Ovary (tissue), 9 donors: ENCODE measurements around the gene DCAF15. TPM values are rescaled to one million over a fixed set of nuclear protein-coding genes. Genes with fewer than 3 reads are reported as not detected.

Experiments
- DNase-seq, 5 donors: peaks; one replicate each; pipeline ENCODE4 v3.0.0-alpha.2; 2019 to 2020
- H3K27ac ChIP-seq, 2 donors: fragments of 200-600 bp; one replicate each; pipeline versions ENCODE4 v1.5.1 to v1.8.0; 2019 to 2022
- H3K27me3 ChIP-seq: fragments of 200-600 bp; one replicate; pipeline ENCODE4 v1.8.0; 2022
- H3K36me3 ChIP-seq: fragments of 200-600 bp; sonication (generic); one replicate; pipeline ENCODE4 v1.5.1; 2019
- H3K4me1 ChIP-seq: one replicate; pipeline ENCODE4 v1.8.1; 2013; ENCODE audit warnings: mild to moderate bottlenecking, moderate library complexity; ENCODE audit not compliant: insufficient read depth
- H3K4me3 ChIP-seq: fragments of 200-600 bp; sonication (generic); one replicate; pipeline ENCODE4 v1.5.1; 2017
- H3K9me3 ChIP-seq, 2 donors: fragments of 200-600 bp in 1 of 2; sonication (generic) in 1 of 2; one replicate each; pipeline versions ENCODE4 v1.5.1 to v1.8.1; 2013 to 2019; ENCODE audit warnings: mild to moderate bottlenecking in 1 of 2, moderate library complexity in 1 of 2
- EP300 ChIP-seq: sonication (generic); formaldehyde crosslinking; IDR thresholded peaks from one replicate; pipeline ENCODE4 v1.6.1; 2017; ENCODE audit warnings: antibody characterized with exemption
- POLR2A ChIP-seq: fragments of 450-650 bp; IDR thresholded peaks from one replicate; pipeline ENCODE4 v1.6.1; 2017; ENCODE audit warnings: antibody characterized with exemption, mild to moderate bottlenecking, moderate library complexity
- whole genome bisulfite sequencing, 3 donors: extraction: QIAGEN DNeasy Blood & Tissue Kit in 1 of 3; methylation state at CpG; one replicate each; pipeline versions ENCODE4 v1.1.5 to v1.1.7; 2013 to 2017; 5-methylcytosine and 5-hydroxymethylcytosine counted together
- intact Hi-C, 4 donors: fragments of 100-400 bp; cut with DNase I; formaldehyde crosslinking; loops; one replicate each; pipeline versions ENCODE4 v1.11.0 to v1.15.1; 2022 to 2023
- polyA plus RNA-seq, 2 donors: library from polyadenylated mRNA; stranded (reverse); fragments of 200-250 nt in 1 of 2; fragments of 350-450 nt in 1 of 2; fragmentation: Illumina TruSeq in 1 of 2; extraction: RNeasy Lipid Tissue Mini Kit (QIAGEN cat#74804) in 1 of 2; gene quantifications; one replicate each; pipeline ENCODE4 v1.2.3, GENCODE V29; 2013 to 2014
- total RNA-seq, 7 donors: library from RNA; depleted of rRNA in 2 of 7; stranded (reverse); fragments of >200 nt in 2 of 7; fragmentation: NEBNext Ultra II Directional in 3 of 7; extraction: Animal tissue kit (Norgen Biotek cat#: 25700) in 3 of 7; gene quantifications; one replicate each; pipeline versions ENCODE4 v1.1.0 to v1.2.4, GENCODE V29; 2016 to 2023
- TF ChIP-seq, protein P1 (sequence below), 3 donors: fragments of 450-650 bp in 2 of 3; fragments of 200-600 bp in 1 of 3; IDR thresholded peaks; one replicate each; pipeline versions ENCODE4 v1.5.1 to v1.8.0; 2016 to 2022; ENCODE audit warnings: antibody characterized with exemption in 3 of 3, mild to moderate bottlenecking in 1 of 3
- donor health status: DM: no; HTN: no; CAD: no; lungs with moderate emphysema.
- donor health status: DM: no; HTN: no; CAD: no.
- donor health status: Bipolar disorder and iron deficiency.
- donor health status: DM: yes; HTN: yes; CAD: no.
- donor health status: DM: no; HTN: no; CAD: no.
- donor health status: DM: yes; HTN: yes; CAD: no.

The DCAF15 gene
- total and polyA plus RNA-seq, 9 donors = 5.0 to 29.1 (median 23.4) TPM

DNA sequence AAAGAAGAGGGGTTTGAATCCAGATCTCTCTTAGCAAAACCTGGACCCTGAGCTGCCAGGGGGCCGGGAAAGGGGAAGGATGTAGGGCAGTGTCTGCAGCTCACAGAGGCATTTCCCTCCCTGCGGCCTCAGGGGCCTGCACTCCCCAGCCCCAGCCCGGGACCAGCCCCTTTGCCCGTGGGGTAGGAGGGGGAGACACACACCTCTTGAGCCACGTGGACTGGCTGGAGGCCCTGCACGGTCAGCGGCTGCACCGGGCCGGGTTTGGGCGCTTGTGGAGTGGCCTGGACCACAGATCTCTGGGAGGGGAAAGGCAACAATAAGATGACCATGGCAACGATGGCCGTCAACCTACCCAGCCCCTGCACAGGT, 26.9 kb downstream of the DCAF15 start:
- H3K27ac ChIP-seq = peak overlapping the region; percentile 62 to 75
- no peaks in the 10 kb centered on the region for H3K27me3 ChIP-seq
- H3K36me3 ChIP-seq = no peaks in the 10 kb centered on the region
- intact Hi-C loops = no loop called here
- H3K9me3 ChIP-seq = no peaks in the 10 kb centered on the region
- DNase-seq = peak in 2 of 5 donors; percentile 44 to 55
- peaks cover 5% of the 10 kb centered on the region for H3K4me1 ChIP-seq
- no peak for TF ChIP-seq POLR2A
- TF ChIP-seq, protein P1, sequence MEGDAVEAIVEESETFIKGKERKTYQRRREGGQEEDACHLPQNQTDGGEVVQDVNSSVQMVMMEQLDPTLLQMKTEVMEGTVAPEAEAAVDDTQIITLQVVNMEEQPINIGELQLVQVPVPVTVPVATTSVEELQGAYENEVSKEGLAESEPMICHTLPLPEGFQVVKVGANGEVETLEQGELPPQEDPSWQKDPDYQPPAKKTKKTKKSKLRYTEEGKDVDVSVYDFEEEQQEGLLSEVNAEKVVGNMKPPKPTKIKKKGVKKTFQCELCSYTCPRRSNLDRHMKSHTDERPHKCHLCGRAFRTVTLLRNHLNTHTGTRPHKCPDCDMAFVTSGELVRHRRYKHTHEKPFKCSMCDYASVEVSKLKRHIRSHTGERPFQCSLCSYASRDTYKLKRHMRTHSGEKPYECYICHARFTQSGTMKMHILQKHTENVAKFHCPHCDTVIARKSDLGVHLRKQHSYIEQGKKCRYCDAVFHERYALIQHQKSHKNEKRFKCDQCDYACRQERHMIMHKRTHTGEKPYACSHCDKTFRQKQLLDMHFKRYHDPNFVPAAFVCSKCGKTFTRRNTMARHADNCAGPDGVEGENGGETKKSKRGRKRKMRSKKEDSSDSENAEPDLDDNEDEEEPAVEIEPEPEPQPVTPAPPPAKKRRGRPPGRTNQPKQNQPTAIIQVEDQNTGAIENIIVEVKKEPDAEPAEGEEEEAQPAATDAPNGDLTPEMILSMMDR (IDR thresholded peaks at IDR 0.05) = no peak
- H3K4me3 ChIP-seq = peak overlapping the region; percentile 55
- WGBS, 3 donors = 12 to 13% (median 12%) methylated on average over 12 of the region's 12 CpGs

DNA sequence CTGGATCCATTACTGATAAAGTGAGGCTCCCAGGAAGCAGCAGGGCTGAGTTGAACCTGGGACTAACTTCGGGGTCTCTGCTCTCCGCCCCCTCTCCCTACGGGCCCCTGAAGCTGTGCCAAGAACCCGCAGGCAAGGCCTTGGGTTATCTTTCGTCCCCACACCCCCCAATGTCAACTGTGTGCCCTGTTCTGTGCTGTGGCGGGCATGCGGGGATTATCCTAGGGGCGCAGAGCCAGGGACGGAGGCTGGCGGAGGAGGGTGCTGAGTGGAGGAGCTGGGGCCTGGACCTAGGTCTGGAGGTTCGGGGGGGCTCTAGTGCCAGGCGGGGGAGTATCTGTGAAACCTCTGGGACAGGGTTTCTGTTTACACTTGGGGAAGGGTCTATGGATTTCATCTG, 27.4 kb downstream of the DCAF15 start:
- Histone ChIP-seq H3K27ac (no peak overlapping the region), H3K9me3 (no peaks in the 10 kb centered on the region), H3K4me3 (no peak overlapping the region), H3K36me3 (no peaks in the 10 kb centered on the region), H3K4me1 (peaks cover 5% of the 10 kb centered on the region), H3K27me3 (no peaks in the 10 kb centered on the region)
- 74 to 80% (median 78%) methylated on average over 12 of the region's 12 CpGs for WGBS, 3 donors
- TF ChIP-seq, protein P1 (IDR thresholded peaks at IDR 0.05) = no peak
- TF ChIP-seq EP300 (no peak), POLR2A (no peak)
- DNase-seq = peak in 1 of 5 donors; percentile 39
- intact Hi-C loops = no loop called here

DNA sequence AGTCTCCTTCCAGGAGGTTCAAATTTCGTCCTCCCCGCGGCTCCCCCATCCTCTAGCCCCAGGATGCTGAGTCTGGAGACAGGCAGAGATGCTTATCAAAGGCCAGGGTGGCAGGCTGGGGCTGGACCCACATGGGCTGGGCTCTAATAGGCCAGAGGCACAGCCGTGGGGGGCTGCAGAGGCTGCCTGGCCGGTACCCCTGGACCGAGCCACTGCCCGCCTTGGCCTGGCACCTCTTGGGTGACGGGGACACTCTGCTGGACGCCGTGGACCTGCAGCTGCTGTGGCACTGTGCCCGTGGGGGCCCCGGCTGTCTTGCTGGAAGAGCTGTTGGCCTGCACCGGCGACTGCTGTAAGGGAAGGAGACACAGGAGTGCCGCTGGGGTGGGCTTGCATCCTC, 28.0 kb downstream of the DCAF15 start:
- no peaks in the 10 kb centered on the region for H3K9me3 ChIP-seq
- H3K4me1 ChIP-seq = peaks cover 5% of the 10 kb centered on the region
- no peak for DNase-seq
- intact Hi-C loops = no loop called here
- no peaks in the 10 kb centered on the region for H3K27me3 ChIP-seq
- H3K36me3 ChIP-seq = no peaks in the 10 kb centered on the region
- H3K27ac ChIP-seq = no peak overlapping the region
- no peak overlapping the region for H3K4me3 ChIP-seq
- 90 to 96% (median 92%) methylated on average over 12 to 15 of the region's 15 CpGs for WGBS, 3 donors
- TF ChIP-seq EP300 (no peak), POLR2A (no peak)
- TF ChIP-seq, protein P1 (IDR thresholded peaks at IDR 0.05) = no peak

DNA sequence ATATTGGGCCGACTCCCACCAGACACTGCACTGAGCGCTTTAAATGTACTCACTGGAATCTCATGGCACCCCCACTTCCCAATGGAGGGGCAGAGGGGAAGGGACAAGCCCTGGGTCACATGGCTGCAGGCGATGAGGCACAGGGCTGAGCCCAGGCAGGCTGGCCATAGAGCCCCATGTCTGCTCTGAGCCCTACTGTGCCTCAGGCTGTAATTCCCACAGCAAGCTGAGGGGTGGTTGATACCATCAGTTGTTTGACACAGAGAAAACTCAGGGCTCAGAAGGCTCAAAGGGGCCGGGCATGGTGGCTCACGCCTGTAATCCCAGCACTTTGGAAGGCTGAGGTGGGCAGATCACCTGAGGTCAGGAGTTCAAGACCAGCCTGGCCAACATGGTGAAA, 28.7 kb downstream of the DCAF15 start:
- H3K27me3 ChIP-seq = no peaks in the 10 kb centered on the region
- H3K36me3 ChIP-seq = no peaks in the 10 kb centered on the region
- no peak for TF ChIP-seq EP300
- TF ChIP-seq, protein P1 (IDR thresholded peaks at IDR 0.05) = no peak
- TF ChIP-seq POLR2A = no peak
- H3K27ac ChIP-seq = no peak overlapping the region
- no peak overlapping the region for H3K4me3 ChIP-seq
- no peaks in the 10 kb centered on the region for H3K9me3 ChIP-seq
- peaks cover 5% of the 10 kb centered on the region for H3K4me1 ChIP-seq
- 92 to 97% (median 96%) methylated on average over 3 to 5 of the region's 5 CpGs for WGBS, 3 donors
- no peak for DNase-seq
- intact Hi-C loops = no loop called here

DNA sequence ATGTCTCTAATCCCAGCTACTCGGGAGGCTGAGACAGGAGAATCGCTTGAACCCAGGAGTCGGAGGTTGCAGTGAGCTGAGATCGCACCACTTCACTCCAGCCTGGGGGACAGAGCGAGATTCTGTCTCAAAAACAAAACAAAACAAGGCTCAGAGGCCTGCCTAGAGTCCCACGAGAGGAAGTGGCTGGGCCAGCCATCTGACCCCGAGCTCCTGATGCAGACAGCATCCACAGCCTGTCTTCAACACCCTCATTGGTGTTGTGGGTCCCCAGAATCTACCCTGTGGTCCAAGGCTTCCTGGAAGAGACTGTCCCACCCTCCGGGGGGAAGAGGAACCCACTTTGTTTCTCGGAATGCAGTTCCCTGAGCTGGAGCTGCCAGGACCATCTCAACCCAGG, 29.2 kb downstream of the DCAF15 start:
- 83 to 94% (median 92%) methylated on average over 9 of the region's 9 CpGs for WGBS, 3 donors
- H3K9me3 ChIP-seq = no peaks in the 10 kb centered on the region
- no peak for DNase-seq
- TF ChIP-seq EP300 = no peak
- TF ChIP-seq, protein P1 (IDR thresholded peaks at IDR 0.05) = no peak
- no peak overlapping the region for H3K4me3 ChIP-seq
- intact Hi-C loops = no loop called here
- no peaks in the 10 kb centered on the region for H3K27me3 ChIP-seq
- H3K27ac ChIP-seq = no peak overlapping the region
- no peaks in the 10 kb centered on the region for H3K36me3 ChIP-seq
- peaks cover 5% of the 10 kb centered on the region for H3K4me1 ChIP-seq
